HG03342 (cell line): ENCODE results near the gene DIAPH3.
"Not testable (repeated sequence)": the region's sequence is repeated elsewhere in the genome, so short reads cannot be mapped to it uniquely, and the experiment has no call there.

Source experiments
- ATAC-seq: cut with Tn5 transposase; IDR thresholded peaks from one replicate; pipeline ENCODE4 v1.9.1; 2021; ENCODE audit warnings: mild to moderate bottlenecking, moderate library complexity; ENCODE audit not compliant: unreplicated experiment

DIAPH3 gene

DNA sequence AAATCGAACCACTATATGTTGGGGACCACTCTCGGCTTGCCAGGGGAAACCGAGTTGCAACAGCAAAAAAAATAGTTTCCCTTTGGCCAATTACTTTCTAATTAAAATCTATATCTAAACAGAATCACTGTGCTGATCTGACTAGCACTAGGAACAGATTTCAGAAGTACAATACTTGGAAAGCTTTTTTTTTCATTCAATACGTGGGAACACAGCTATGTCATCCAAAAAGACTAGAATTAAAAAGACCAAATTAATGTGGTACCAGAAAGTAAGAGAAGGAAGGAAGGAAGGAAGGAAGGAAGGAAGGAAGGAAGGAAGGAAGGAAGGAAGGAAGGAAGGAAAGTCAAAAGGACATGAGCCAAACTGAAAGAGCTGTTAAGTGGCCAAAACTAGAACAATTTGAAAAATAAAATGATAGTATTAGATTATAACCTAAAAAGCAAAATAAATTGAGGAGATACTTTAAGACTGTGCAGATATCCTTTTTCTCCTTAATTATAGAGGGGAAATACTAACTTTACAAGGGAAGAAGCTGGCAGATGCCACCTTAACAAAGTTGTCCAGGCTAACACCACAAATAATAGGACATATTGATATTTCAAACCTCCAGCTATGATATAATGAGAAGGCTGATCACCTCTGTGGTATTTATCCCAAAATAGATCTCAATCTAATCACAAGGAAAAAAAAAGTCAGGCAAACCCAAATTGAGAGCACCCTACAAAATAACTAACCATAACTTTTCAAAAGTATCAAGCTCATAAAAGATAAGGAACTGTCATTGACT is 63.9 kb downstream of the DIAPH3 start:
- no peak for ATAC-seq

DNA sequence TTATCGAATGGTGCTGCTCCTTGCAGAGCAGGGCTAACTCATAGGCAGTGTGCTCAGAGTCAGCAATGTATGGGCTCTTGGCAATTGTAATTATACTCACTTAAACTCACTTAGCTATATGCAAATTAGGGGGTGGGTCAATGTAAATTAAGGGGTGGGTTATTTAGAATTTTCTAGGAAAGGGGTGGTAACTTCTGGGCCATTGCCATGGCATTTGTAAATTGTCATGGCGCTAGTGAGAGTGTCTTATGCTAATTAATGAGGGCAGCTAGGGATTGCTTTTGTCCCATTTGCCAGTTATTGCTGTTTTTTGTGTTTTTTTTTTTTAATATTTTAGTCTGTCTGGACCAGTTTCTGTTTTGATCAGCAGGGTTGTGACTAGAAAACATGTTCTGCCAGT is 68.4 kb downstream of the DIAPH3 start:
- no peak for ATAC-seq

GRCh38 chr13:60094385-60095088 is 69.2 kb downstream of the DIAPH3 start:
- ATAC-seq = no peak

DNA sequence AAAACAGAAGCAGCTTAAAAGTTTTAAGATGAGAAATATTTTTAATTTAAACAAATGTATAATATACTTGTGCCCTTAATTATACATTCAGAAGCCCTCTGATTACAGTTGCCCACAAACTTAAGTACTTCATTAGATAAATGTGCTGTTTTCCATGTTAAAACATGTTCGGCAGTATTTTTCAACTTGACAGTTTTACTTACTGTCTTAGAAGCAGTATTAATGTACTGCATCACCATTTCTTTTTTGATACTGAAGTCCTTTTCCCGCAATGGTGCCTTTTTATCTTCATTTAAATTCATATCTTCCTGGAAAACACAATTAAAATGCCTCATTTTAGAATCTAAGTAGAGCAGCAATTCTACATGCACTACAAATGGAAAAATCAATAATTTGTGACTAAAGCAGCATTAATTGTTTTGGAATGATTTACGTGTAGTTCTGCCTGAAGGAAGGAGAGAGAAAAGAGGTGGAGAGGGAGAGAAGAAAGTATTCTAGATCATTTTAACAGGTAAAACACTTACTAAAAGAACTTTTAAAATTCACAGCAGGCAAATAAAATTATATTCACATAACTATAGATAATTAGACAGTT is 70.2 kb downstream of the DIAPH3 start:
- ATAC-seq = no peak

DNA sequence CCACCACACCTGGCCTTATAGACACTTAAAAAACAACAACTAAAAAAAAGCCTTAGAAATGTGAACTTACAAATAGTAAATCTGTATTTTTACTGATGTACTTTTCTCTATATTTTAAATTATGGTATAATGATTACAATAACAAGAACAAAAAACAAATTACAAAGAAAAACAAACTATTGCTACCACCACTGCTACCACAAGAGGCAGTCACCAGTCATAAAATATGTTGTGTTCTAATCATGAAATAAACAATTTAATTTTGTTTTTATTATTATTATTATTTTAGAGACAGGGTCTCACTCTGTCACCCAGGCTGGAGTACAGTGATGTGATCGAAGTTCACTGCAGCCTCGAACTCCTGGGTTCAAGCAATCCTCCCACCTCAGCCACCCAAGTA is 72.2 kb downstream of the DIAPH3 start:
- ATAC-seq = no peak

- ATAC-seq = no peak
Measured at GRCh38 chr13:60090574-60090973, 73.2 kb downstream of the DIAPH3 start.

DNA sequence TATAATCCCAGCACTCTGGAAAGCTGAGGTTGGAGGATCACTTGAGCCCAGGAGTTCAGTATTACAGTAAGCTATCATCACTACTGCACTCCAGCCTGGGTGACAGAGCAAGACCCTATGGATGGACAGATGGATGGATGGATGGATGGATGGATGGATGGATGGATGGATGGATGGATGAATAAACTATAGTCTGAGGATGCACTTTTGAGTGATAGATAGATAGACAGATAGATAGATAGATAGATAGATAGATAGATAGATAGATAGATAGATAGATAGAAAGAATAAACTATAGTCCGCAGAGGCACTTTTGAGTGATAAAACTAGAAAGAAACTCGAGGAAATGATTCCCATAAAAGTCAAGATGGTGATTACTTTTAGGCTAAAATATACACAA is 79.9 kb downstream of the DIAPH3 start:
- not testable (repeated sequence) for ATAC-seq

DNA sequence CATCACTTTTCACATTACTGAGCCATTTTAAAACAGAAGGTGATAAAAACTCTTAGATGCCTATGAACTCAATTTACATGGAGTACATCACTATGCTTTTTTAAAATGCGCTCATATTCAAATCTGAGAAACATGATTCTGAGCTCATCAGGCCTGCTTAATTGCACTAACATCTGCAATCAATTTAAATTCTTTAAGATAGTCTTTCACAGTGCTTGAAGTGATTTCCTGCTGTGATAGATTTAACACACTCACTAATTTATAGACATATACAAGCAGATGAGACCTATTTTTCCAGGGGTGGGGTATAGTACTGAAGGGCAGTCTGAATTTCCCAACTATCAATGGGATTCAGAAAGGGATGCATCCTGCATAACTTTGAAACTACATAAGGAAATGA is 82.9 kb downstream of the DIAPH3 start:
- no peak for ATAC-seq

GRCh38 chr13:60078226-60078625 is 85.5 kb downstream of the DIAPH3 start:
- no peak for ATAC-seq

DNA sequence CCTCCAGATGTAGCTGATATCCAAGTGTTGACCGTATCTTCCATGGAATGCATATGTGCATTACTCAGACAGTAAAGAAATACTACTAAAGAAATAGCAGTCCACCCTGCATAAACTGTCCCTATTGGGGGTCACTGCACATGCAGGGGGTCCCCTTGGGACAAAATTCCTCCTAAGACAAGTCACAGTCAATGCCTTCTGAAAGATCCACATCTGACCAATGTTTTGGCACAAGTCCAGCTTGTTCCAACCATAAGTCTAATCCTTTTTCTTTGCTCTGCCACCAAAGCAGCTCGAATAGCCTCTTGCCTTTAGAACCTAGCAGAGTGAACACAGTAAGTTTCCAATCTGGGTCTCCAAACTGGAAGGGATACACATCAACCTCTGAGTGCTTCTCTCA is 87.9 kb downstream of the DIAPH3 start:
- no peak for ATAC-seq

GRCh38 chr13:60074397-60074796 is 89.3 kb downstream of the DIAPH3 start:
- no peak for ATAC-seq

DNA sequence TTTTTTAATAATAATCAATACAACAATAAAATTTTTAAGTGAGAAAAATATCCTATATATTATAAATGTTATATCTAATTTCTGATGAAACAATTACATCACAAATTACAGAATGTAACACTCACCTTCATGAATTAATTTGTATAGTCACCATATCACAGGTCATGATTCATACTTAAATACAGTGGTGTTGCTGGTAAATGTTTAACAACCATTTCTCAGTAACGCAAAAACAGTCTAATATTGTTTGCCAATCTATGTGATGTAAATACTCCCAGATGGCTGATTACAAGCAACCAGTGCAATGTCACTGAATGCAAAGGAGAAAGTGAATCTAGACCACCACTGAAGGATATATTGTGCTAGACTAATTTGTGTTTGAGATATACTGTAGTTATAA is 97.5 kb downstream of the DIAPH3 start:
- no peak for ATAC-seq

DNA sequence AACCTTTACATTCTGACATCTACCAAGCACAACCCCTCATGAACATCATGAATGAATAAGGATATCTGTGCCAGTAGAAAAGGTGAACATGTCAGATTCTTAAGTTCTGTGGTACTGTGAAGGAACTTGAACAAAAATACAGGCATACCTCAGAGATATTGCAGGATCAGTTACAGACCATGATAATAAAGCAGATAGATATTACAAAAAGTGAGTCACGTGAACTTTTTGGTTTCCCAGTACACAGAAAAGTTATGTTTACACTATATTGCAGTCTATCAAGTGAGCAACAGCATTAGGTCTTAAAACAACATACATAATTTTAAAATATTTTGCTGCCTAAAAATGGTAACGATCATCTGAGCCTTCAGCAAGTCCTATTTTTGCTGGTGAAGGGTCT is 101.2 kb downstream of the DIAPH3 start:
- no peak for ATAC-seq

- ATAC-seq = no peak
Measured at GRCh38 chr13:60061737-60062136, 102.0 kb downstream of the DIAPH3 start.

- no peak for ATAC-seq
Measured at GRCh38 chr13:60051754-60052285, 111.9 kb downstream of the DIAPH3 start.

- not testable (repeated sequence) for ATAC-seq
Measured at GRCh38 chr13:60048353-60048752, 115.4 kb downstream of the DIAPH3 start.

GRCh38 chr13:60047918-60048317 is 115.8 kb downstream of the DIAPH3 start:
- ATAC-seq = no peak

- no peak for ATAC-seq
Measured at GRCh38 chr13:60044321-60044720, 119.4 kb downstream of the DIAPH3 start.

DNA sequence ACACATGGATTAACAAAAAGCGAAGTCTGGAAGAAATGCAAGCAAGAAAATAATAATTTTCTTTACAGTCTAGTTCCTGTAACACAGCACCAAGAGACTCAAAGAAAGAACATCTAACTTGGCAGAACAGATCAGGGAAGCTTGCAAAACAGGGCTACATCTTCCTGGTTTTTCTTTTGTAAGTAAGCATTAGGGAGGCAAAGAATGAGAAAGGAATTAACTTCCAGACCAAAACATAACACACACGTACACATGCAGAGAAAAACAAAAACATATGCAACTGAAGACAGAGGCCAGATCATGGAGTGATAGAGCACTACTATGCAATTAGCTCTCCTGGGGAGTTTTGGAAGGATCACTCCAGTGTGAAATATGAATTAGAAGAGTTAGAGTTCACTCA is 120.5 kb downstream of the DIAPH3 start:
- ATAC-seq = no peak

GRCh38 chr13:60040668-60041067 is 123.1 kb downstream of the DIAPH3 start:
- not testable (repeated sequence) for ATAC-seq

DNA sequence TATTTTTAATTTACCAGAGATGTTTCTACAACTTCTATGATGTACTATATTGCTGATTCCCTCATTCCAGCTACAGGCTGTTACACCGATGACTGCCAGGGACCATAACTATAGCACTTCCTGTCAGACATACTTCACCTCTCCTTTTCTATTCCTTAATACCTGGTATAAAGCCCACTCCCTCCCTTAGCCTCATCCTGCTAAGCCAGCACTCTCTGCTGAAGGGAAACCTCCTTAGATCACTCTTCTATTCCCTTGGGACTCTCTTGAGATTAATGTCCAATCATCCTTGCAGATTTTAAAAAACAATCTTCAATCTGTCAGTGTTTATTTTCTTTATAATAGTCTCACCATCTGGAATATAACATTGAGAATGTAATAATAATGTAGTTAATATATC is 127.9 kb downstream of the DIAPH3 start:
- no peak for ATAC-seq

GRCh38 chr13:60032851-60033250 is 130.9 kb downstream of the DIAPH3 start:
- ATAC-seq = no peak
